Measurements from ENCODE around the gene YJU2. TPM values are rescaled to one million over a fixed set of nuclear protein-coding genes. Genes with fewer than 3 reads are reported as not detected.
"Not testable (repeated sequence)": the region's sequence is repeated elsewhere in the genome, so short reads cannot be mapped to it uniquely, and the experiment has no call there.

YJU2 gene
- 9.2 TPM for total RNA-seq
- long read RNA-seq, partial matches to known transcripts: 0 of 4 reads
- long read RNA-seq, other reads (novel, unspliced or antisense): 0 of 4 reads

- peak; percentile 98 for ATAC-seq
- intact Hi-C loops (cut with DNase I): loop anchor here (1.0 kb wide), 1 partner anchor 153 kb away; the partner anchor contains the start of gene SH3GL1
- DNase-seq (ENCODE audit: missing footprints): peak; percentile 99
Measured at GRCh38 chr19:4246767-4247593, at the start of gene YJU2. TSS of gene YJU2 (plus strand) at chr19:4247080. CDS start at chr19:4247147, 67 bp downstream.

- DNase-seq (ENCODE audit: missing footprints) (no peak), ATAC-seq (no peak)
- intact Hi-C loops (cut with DNase I): no loop called here
Measured at GRCh38 chr19:4197228-4197624, 49.7 kb upstream of the YJU2 start.

- intact Hi-C loops (cut with DNase I): no loop called here
- no peak for ATAC-seq
Measured at GRCh38 chr19:4197625-4198466, 49.0 kb upstream of the YJU2 start.

GRCh38 chr19:4198467-4199126 lies 48.3 kb upstream of the YJU2 start:
- DNase-seq (ENCODE audit: missing footprints) (no peak), ATAC-seq (no peak)
- intact Hi-C loops (cut with DNase I): no loop called here

More at GRCh38 chr19:4197625-4198466, 49.0 kb upstream of the YJU2 start:
- no peak for DNase-seq (ENCODE audit: missing footprints)

- intact Hi-C loops (cut with DNase I): no loop called here
- ATAC-seq (no peak), DNase-seq (ENCODE audit: missing footprints) (no peak)
Measured at GRCh38 chr19:4199699-4200293, 47.1 kb upstream of the YJU2 start.

GRCh38 chr19:4200940-4201542 lies 45.8 kb upstream of the YJU2 start:
- no peak for ATAC-seq
- intact Hi-C loops (cut with DNase I): no loop called here
- DNase-seq (ENCODE audit: missing footprints): no peak

- intact Hi-C loops (cut with DNase I): no loop called here
- no peak for ATAC-seq
- DNase-seq (ENCODE audit: missing footprints): no peak
Measured at GRCh38 chr19:4201798-4202197, 45.1 kb upstream of the YJU2 start.

- DNase-seq (ENCODE audit: missing footprints) (no peak), ATAC-seq (no peak)
- intact Hi-C loops (cut with DNase I): no loop called here
Measured at GRCh38 chr19:4206818-4207484, 39.9 kb upstream of the YJU2 start.

- intact Hi-C loops (cut with DNase I): no loop called here
- ATAC-seq: no peak
- no peak for DNase-seq (ENCODE audit: missing footprints)
Measured at GRCh38 chr19:4208385-4209094, 38.3 kb upstream of the YJU2 start.

GRCh38 chr19:4210166-4210731 lies 36.6 kb upstream of the YJU2 start:
- ATAC-seq: no peak
- intact Hi-C loops (cut with DNase I): no loop called here
- DNase-seq (ENCODE audit: missing footprints): no peak

- no peak for ATAC-seq
- intact Hi-C loops (cut with DNase I): no loop called here
- no peak for DNase-seq (ENCODE audit: missing footprints)
Measured at GRCh38 chr19:4213116-4213515, 33.8 kb upstream of the YJU2 start.

GRCh38 chr19:4215807-4216206 lies 31.1 kb upstream of the YJU2 start:
- intact Hi-C loops (cut with DNase I): no loop called here
- DNase-seq (ENCODE audit: missing footprints) (no peak), ATAC-seq (no peak)

GRCh38 chr19:4216846-4217245 lies 30.0 kb upstream of the YJU2 start:
- no peak for ATAC-seq
- no peak for DNase-seq (ENCODE audit: missing footprints)
- intact Hi-C loops (cut with DNase I): no loop called here

GRCh38 chr19:4217429-4218264 lies 29.2 kb upstream of the YJU2 start:
- ATAC-seq (no peak), DNase-seq (ENCODE audit: missing footprints) (no peak)
- intact Hi-C loops (cut with DNase I): no loop called here

- DNase-seq (ENCODE audit: missing footprints); intact Hi-C loops (cut with DNase I); ATAC-seq: not testable (repeated sequence)
Measured at GRCh38 chr19:4218523-4218922, 28.4 kb upstream of the YJU2 start.

- ATAC-seq (no peak), DNase-seq (ENCODE audit: missing footprints) (no peak)
- intact Hi-C loops (cut with DNase I): no loop called here
Measured at GRCh38 chr19:4220188-4220587, 26.7 kb upstream of the YJU2 start.
